AG04449 (cell line): ENCODE measurements around the gene MAPT.

Source experiments
- CTCF ChIA-PET: fragments of 350-600 bp; formaldehyde crosslinking; extraction: SDS; loops from one replicate; lab custom pipeline; 2021; ENCODE audit warnings: antibody characterized with exemption; lab: Yijun Ruan, JAX
- POLR2A ChIA-PET: fragments of 400-600, 350-600 bp; formaldehyde crosslinking; extraction: SDS; loops from one replicate; lab custom pipeline; 2020; ENCODE audit warnings: antibody characterized with exemption, inconsistent platforms; lab: Yijun Ruan, JAX
- DNase-seq: peaks from one replicate; pipeline ENCODE4 v3.0.0-alpha.2; 2010; ENCODE audit warnings: low read depth, low spot score
- H3K4me3 ChIP-seq: 2 replicates; pipeline ENCODE4 v1.5.1; 2011; ENCODE audit warnings: low read depth, mild to moderate bottlenecking, control low read depth, low read length
- TF ChIP-seq, protein P1 (sequence below): IDR thresholded peaks from one replicate; pipeline ENCODE4 v1.5.1; 2011; ENCODE audit warnings: mild to moderate bottlenecking, moderate library complexity, low read length, control low read depth, inconsistent platforms; ENCODE audit not compliant: insufficient read depth; ENCODE audit errors: missing control alignments

Gene MAPT

DNA sequence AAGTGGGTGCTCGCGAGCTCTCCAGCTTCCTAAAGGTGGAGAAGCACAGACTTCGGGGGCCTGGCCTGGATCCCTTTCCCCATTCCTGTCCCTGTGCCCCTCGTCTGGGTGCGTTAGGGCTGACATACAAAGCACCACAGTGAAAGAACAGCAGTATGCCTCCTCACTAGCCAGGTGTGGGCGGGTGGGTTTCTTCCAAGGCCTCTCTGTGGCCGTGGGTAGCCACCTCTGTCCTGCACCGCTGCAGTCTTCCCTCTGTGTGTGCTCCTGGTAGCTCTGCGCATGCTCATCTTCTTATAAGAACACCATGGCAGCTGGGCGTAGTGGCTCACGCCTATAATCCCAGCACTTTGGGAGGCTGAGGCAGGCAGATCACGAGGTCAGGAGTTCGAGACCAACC lies 102.8 kb downstream of the MAPT start:
- TF ChIP-seq, protein P1, sequence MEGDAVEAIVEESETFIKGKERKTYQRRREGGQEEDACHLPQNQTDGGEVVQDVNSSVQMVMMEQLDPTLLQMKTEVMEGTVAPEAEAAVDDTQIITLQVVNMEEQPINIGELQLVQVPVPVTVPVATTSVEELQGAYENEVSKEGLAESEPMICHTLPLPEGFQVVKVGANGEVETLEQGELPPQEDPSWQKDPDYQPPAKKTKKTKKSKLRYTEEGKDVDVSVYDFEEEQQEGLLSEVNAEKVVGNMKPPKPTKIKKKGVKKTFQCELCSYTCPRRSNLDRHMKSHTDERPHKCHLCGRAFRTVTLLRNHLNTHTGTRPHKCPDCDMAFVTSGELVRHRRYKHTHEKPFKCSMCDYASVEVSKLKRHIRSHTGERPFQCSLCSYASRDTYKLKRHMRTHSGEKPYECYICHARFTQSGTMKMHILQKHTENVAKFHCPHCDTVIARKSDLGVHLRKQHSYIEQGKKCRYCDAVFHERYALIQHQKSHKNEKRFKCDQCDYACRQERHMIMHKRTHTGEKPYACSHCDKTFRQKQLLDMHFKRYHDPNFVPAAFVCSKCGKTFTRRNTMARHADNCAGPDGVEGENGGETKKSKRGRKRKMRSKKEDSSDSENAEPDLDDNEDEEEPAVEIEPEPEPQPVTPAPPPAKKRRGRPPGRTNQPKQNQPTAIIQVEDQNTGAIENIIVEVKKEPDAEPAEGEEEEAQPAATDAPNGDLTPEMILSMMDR = no peak
- DNase-seq = no peak
- ChIA-PET POLR2A (no interaction called here), CTCF (interaction anchor here (1.2 kb wide), 1 partner anchor 10 kb away, joined by 4 read pairs; no protein-coding TSS in a partner anchor)
- H3K4me3 ChIP-seq = no peak overlapping the region

DNA sequence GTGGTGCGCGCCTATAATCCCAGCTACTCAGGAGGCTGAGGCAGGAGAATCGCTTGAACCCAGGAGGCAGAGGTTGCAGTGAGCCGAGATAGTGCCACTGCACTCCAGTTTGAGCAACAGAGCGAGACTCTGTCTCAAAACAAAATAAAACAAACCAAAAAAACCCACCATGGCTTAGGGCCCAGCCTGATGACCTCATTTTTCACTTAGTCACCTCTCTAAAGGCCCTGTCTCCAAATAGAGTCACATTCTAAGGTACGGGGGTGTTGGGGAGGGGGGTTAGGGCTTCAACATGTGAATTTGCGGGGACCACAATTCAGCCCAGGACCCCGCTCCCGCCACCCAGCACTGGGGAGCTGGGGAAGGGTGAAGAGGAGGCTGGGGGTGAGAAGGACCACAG lies 103.3 kb downstream of the MAPT start:
- no peak for DNase-seq
- H3K4me3 ChIP-seq = no peak overlapping the region
- CTCF ChIA-PET = interaction anchor here (1.2 kb wide), 1 partner anchor 10 kb away, joined by 4 read pairs; no protein-coding TSS in a partner anchor
- POLR2A ChIA-PET = no interaction called here
- TF ChIP-seq, protein P1 = no peak

DNA sequence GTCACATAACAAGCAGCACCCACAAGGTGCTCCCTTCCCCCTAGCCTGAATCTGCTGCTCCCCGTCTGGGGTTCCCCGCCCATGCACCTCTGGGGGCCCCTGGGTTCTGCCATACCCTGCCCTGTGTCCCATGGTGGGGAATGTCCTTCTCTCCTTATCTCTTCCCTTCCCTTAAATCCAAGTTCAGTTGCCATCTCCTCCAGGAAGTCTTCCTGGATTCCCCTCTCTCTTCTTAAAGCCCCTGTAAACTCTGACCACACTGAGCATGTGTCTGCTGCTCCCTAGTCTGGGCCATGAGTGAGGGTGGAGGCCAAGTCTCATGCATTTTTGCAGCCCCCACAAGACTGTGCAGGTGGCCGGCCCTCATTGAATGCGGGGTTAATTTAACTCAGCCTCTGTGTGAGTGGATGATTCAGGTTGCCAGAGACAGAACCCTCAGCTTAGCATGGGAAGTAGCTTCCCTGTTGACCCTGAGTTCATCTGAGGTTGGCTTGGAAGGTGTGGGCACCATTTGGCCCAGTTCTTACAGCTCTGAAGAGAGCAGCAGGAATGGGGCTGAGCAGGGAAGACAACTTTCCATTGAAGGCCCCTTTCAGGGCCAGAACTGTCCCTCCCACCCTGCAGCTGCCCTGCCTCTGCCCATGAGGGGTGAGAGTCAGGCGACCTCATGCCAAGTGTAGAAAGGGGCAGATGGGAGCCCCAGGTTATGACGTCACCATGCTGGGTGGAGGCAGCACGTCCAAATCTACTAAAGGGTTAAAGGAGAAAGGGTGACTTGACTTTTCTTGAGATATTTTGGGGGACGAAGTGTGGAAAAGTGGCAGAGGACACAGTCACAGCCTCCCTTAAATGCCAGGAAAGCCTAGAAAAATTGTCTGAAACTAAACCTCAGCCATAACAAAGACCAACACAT lies 104.9 kb downstream of the MAPT start, which contains the start of gene STH:
TSS of gene STH (plus strand) at position 264 of the 913 bp plus-strand sequence. CDS start at position 294, 30 bp downstream.
- no peak within 1 kb of the TSS for H3K4me3 ChIP-seq
- DNase-seq = no peak
- CTCF ChIA-PET = interaction anchor here (1.0 to 7.7 kb wide), 5 partner anchors 10 to 287 kb away, joined by 3 to 117 read pairs (median 4); no protein-coding TSS in a partner anchor
- POLR2A ChIA-PET = no interaction called here
- TF ChIP-seq, protein P1 = no peak

DNA sequence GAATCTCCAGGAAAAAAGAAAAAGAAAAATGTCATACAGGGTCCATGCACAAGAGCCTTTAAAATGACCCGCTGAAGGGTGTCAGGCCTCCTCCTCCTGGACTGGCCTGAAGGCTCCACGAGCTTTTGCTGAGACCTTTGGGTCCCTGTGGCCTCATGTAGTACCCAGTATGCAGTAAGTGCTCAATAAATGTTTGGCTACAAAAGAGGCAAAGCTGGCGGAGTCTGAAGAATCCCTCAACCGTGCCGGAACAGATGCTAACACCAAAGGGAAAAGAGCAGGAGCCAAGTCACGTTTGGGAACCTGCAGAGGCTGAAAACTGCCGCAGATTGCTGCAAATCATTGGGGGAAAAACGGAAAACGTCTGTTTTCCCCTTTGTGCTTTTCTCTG lies 105.5 kb downstream of the MAPT start:
- POLR2A ChIA-PET = no interaction called here
- TF ChIP-seq, protein P1 = no peak
- H3K4me3 ChIP-seq = no peak overlapping the region
- CTCF ChIA-PET = interaction anchor here (0.8 to 7.7 kb wide), 5 partner anchors 11 to 833 kb away, joined by 3 to 117 read pairs (median 4); no protein-coding TSS in a partner anchor
- no peak for DNase-seq

DNA sequence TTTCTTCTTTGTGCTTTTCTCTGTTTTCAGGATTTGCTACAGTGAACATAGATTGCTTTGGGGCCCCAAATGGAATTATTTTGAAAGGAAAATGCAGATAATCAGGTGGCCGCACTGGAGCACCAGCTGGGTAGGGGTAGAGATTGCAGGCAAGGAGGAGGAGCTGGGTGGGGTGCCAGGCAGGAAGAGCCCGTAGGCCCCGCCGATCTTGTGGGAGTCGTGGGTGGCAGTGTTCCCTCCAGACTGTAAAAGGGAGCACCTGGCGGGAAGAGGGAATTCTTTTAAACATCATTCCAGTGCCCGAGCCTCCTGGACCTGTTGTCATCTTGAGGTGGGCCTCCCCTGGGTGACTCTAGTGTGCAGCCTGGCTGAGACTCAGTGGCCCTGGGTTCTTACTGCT lies 105.9 kb downstream of the MAPT start:
- POLR2A ChIA-PET = no interaction called here
- no peak overlapping the region for H3K4me3 ChIP-seq
- CTCF ChIA-PET = interaction anchor here (0.8 to 7.7 kb wide), 6 partner anchors 11 to 833 kb away, joined by 3 to 117 read pairs (median 18); no protein-coding TSS in a partner anchor
- no peak for DNase-seq
- TF ChIP-seq, protein P1 = no peak

DNA sequence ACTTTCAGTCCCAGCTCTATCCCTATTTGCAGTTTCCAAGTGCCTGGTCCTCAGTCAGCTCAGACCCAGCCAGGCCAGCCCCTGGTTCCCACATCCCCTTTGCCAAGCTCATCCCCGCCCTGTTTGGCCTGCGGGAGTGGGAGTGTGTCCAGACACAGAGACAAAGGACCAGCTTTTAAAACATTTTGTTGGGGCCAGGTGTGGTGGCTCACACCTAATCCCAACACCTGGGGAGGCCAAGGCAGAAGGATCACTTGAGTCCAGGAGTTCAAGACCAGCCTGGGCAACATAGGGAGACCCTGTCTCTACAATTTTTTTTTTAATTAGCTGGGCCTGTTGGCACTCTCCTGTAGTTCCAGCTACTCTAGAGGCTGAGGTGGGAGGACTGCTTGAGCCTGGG lies 106.4 kb downstream of the MAPT start:
- no peak overlapping the region for H3K4me3 ChIP-seq
- ChIA-PET POLR2A (no interaction called here), CTCF (interaction anchor here (0.8 to 7.7 kb wide), 11 partner anchors 11 to 833 kb away, joined by 3 to 117 read pairs (median 24); no protein-coding TSS in a partner anchor)
- TF ChIP-seq, protein P1 = no peak
- no peak for DNase-seq
